ENCODE data around the gene TRPV4.

TRPV4 gene

GRCh38 chr12:109743076-109743910 is 89.9 kb downstream of the TRPV4 start:
- FAIRE-seq (no peak), DNase-seq (ENCODE audit: insufficient read length, low spot score) (no peak)
- no peak for TF ChIP-seq CTCF (IDR thresholded peaks at IDR 0.05; ENCODE audit: insufficient read depth, missing control alignments)

- no peak for TF ChIP-seq CTCF (IDR thresholded peaks at IDR 0.05; ENCODE audit: insufficient read depth, missing control alignments)
- FAIRE-seq (no peak), DNase-seq (ENCODE audit: insufficient read length, low spot score) (no peak)
Observed at GRCh38 chr12:109741970-109742703, 91.1 kb downstream of the TRPV4 start.

DNA sequence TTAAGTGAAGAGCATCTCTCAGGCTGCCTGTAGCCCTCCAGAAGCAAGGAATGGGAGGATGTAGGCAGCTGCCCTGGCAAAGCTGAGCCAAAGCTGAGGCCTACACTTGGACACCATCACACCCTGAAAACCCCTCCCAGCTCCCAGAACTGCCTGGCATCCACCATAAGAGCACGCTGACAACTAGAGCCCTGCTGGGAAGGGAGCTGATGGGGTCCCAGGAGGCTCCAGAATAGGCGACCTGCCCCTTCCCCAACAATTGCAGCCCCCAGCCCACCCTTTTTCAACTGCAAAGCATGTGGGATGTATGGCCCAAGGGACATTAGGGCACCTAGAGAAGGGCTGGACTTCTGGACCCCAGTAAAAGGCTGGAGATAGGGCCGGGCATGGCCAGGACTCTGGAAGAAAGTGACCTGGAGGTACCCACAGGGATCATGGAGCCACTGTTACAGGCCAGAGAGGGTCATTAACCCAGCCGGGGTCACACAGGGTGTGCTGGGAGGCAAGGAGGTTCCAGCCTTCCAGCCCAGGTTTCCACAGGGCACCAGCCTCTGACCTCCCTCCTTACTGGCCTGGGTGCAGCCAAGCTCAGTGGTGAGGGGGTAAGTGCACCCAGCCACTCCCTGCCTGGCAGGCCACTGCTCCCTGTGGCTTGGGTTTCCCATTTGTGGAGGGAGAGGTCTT is 91.8 kb downstream of the TRPV4 start:
- FAIRE-seq (no peak), DNase-seq (ENCODE audit: insufficient read length, low spot score) (no peak)
- TF ChIP-seq CTCF (IDR thresholded peaks at IDR 0.05; ENCODE audit: insufficient read depth, missing control alignments): no peak

DNA sequence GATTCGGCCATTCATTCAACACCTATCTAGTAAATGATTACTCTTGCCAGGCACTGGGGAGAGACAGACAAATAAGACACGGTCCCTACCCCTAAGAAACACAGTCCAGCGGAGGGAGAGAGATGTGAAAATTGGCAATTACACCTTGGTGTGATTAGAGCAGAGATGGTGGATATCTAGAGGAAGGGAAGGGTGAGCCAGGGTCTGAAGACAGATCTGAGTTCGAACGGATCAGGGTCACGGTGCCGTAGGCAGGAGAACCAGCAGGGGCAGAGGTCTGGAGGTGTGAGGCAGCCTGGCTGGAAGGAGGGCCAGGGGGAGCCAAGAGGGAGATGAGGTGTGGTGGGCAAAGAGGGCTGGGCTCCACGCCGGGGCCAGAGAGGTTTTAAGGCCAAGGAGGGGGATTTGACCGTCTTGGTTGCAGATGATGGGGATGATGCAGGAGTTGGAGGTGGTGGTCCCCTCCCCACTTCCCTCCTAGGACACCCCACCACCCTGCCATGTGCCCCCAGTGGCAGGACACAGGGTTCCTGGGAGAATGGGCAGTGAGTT is 92.4 kb downstream of the TRPV4 start:
- no peak for TF ChIP-seq CTCF (IDR thresholded peaks at IDR 0.05; ENCODE audit: insufficient read depth, missing control alignments)
- DNase-seq (ENCODE audit: insufficient read length, low spot score) (no peak), FAIRE-seq (no peak)

DNA sequence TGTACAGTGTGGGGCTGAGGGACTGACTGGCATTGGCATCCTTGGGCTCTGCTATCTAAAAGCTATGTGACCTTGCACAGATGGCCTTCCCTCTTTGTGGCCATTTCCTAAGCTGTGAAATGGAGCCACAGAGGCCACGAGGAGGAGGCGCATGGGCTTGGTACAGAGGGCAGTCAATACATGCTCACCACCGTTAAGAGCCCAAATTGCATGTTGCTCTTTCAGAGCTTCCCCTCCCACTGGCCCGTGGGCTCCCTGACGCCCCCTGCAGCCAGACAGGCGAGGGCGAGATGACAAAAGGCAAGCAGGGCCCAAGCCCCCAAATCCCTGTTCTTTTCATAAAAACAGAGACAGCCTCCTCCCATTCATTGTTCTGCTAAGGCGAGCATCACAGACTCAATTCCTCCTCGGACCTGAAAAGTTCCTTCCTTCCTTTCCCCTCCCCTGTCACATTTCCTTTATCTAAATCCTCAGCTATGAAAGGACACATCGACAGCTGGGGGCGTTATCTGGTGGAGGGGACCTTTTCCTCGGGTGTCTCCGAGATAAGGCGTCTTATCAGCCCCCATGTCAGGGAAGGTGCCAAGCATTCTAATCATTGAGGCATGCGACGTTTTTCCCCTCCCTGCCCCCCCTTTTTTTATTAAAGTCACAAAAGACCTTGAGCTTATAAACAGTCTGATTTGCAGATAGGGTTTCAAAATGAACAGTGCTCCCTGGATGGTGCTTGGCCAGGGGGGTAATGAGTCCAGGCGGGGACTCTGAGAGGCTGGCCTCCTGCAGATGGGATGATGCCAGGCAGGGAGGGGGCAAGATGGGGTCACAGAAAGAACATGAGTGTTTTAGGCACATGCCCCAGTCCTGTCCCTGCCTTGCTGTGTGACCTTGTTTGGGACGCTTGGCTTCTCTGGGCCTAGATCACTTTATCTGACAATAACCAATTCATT is 93.2 kb downstream of the TRPV4 start:
- TF ChIP-seq CTCF (IDR thresholded peaks at IDR 0.05; ENCODE audit: insufficient read depth, missing control alignments): peak; percentile 51
- FAIRE-seq: no peak
- DNase-seq (ENCODE audit: insufficient read length, low spot score): no peak
